Pulmonary artery endothelial cell (primary cell): ENCODE measurements around the gene NCAPH2. TPM values are rescaled to one million over a fixed set of nuclear protein-coding genes. Genes with fewer than 3 reads are reported as not detected.

Experiments used
- DNase-seq: peaks from one replicate; pipeline ENCODE4 v3.0.0-alpha.2; 2011; ENCODE audit warnings: low read depth, low spot score
- total RNA-seq: library from RNA; depleted of rRNA; stranded (reverse); fragments of >200 nt; gene quantifications from 2 replicates; pipeline ENCODE4 v1.2.3, GENCODE V29; 2014

Gene NCAPH2
- total RNA-seq, 1 donor from 2014 or later, result 32.1 TPM

DNA sequence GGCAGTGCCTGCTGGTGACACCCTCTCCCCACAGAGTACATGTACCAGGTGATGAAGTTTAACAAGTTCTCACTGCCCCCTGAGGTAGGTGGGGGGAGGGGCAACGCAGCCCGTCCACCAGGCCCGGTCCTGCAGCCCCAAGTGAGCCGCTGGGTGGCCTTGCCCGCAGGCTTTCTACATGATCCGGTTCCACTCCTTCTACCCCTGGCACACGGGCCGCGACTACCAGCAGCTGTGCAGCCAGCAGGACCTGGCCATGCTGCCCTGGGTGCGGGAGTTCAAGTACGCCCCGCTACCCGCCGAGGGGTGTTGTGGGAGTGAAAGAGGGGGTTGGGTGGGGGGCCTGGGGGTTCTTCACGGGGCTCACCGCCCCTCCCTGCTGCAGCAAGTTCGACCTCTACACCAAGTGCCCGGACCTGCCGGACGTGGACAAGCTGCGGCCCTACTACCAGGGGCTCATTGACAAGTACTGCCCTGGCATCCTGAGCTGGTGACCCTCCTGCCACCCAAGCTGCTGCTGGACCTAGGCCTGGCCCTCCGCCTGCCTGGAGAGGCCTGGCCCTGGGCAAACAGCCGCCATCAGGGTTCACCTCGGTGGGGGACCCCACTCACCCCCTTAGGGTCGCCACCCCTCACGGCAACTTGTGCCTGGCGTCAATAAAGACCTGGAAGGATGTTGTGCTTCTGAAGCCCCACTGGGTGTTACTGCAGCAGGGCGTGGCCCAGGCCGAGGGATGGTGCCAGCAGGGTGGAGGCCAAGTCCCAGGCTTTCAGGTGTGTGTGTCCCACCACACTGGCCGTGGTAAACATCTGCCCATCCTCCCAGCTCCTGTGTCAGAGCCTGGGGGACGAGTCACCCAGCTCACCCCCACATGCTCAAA, 18.4 kb upstream of the NCAPH2 start:
- no peak for DNase-seq

GRCh38 chr22:50490531-50491308, 17.3 kb upstream of the NCAPH2 start:
- no peak for DNase-seq

- no peak for DNase-seq
These were observed 10.9 kb upstream of the NCAPH2 start for GRCh38 chr22:50497093-50497492.

DNA sequence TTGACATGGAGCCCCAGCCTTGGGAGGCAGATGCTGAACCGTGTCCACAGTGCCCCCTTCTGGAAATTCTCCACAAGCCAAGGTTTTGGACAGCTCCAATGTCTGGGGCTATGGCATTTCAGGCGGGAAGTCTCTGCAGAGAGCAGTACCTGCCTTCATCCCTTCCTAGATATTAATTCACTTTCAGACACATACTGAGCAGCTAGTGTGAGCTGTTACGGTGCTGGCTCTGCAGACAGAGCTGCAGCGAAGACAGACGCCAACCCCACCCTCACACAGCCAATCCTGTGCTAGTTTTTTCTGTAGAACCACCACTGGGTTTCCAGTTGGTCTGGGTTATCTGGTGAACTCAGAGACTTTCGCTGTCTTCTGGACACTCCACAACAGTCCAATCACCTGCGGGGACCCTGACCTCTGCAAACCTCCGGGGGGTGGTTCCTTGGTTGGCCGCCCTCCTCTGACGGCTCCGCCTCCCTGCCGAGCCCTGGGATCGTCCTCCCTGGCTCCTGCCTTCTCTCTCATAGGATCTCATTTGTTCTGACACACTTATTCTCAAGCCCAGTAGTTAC, 9.6 kb upstream of the NCAPH2 start:
- no peak for DNase-seq

DNA sequence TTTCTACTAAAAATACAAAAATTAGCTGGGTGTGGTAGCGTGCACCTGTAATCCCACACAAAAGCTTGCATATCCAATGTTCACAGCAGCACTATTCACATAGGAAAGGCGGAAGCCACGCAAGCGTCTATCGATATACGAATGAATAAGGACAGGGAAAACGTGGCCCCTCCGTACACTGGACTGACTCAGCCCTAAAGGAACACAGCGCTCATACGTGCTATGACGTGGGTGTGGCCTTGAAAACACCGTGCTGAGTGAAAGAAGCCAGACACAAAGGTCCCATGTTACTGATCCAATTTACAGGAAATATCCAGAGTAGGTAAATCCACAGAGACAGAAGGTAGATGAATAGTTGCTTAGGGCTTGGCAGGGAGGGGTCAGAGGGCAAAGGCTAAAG, 7.6 kb upstream of the NCAPH2 start:
- no peak for DNase-seq

GRCh38 chr22:50502096-50502495, 5.9 kb upstream of the NCAPH2 start:
- no peak for DNase-seq

GRCh38 chr22:50502628-50503474, 5.2 kb upstream of the NCAPH2 start:
- DNase-seq, result no peak

- no peak for DNase-seq
These were observed 4.4 kb upstream of the NCAPH2 start for GRCh38 chr22:50503475-50504145.

DNA sequence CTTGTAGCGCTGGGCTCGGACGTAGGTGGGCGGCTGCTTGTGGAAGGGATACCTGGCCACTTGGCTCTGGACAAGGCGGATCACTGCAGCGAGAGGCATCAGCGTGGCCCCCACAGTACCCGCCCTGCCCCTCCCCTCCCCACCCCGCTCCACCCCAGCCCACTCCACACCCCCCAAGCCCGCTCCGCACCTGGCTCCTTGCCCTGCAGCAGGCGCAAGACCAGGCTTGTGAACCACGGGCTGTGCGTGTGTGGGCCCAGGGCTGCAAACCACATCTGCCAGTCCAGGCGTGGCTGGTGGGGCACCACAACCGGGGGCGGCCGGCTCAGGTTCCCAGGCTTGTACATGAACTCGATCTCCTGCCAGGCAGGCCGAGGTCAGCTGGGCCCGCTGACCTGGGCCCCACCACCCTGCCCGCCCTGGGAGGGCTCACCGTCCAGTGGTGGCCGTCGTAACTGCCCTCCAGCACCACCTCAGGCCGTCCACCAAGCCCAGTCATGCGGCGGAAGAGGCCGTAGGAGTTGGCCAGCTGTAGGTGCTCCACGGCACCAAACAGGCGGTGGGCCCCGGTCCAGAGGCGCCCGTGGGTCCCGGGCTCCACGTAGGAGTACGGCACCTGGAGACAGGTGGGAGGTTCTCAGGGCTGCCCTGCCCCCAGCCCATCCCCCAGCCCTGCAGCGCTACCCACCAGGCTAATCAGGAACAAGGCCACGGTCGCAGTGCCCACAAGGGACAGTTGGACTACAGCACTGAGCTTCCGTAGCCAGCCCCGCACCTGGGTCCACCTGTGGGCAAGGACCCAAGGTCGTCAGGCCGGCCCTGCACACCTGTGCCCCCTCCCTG, 3.4 kb upstream of the NCAPH2 start:
- no peak for DNase-seq

DNA sequence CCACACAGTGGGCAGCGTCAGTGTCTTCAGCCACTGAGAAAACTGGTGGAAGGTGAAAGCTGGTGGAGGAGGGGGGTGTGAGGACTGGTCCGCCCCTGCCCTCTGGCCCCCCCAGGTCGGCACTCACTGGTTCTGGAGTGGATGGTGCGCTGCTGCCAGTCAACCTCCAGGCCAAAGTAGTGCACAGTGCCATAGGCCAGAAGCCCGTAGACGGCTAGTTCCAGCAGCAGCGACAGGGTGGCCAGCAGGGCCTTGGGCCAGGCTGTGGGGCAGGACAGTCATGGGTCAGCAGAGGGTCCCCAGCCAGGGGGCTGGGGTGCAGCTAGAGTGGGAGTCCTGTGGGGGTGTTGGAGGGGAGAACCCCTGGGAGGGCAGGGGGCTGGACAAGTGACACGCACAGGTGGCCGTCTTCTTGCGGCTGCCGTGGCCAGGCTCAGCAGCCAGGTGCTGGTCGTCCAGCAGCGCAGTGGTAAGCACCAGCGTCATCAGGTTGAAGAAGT, 2.7 kb upstream of the NCAPH2 start:
- no peak for DNase-seq

- no peak for DNase-seq
These were observed 2.0 kb upstream of the NCAPH2 start for GRCh38 chr22:50505776-50506610.

DNA sequence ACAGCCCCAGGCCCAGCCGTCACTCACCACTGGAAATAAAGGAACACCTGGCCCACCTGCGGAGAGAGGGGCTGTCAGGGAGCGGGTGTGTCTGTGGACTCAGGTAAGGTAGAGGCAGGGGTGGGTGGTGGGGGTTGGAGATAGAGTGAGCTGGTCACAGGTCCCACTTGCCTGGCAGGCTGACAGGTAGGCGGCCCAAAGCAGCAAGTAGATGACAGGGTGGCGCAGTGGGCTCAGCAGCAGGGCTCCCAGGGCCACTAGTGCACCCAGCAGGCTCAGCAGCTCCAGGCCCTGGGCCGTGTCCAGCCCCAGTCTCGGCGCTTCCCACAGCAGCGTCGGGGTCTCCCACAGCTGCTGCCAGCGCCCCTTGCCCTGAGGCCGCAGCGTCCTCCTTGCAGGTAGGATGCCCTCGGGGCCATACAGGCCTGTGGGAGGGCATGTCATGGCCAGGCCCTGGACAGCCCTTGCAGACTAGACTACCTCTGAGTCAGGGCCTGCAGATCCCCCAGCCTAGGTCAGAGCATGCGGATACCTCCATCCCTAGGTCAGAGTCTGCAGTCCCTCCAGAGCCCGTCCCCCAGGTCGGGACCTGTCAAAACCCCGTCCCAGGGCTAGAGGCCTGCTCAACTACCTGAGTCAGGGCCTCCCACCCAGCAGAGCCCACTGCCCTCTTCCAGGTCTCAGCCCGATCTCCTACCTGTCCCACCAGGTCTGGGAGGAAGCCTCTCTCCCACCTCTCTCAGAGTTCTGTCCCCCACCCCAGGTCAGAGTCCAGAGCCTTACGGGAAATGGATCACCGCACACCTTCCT, 1.2 kb upstream of the NCAPH2 start:
- no peak for DNase-seq

DNA sequence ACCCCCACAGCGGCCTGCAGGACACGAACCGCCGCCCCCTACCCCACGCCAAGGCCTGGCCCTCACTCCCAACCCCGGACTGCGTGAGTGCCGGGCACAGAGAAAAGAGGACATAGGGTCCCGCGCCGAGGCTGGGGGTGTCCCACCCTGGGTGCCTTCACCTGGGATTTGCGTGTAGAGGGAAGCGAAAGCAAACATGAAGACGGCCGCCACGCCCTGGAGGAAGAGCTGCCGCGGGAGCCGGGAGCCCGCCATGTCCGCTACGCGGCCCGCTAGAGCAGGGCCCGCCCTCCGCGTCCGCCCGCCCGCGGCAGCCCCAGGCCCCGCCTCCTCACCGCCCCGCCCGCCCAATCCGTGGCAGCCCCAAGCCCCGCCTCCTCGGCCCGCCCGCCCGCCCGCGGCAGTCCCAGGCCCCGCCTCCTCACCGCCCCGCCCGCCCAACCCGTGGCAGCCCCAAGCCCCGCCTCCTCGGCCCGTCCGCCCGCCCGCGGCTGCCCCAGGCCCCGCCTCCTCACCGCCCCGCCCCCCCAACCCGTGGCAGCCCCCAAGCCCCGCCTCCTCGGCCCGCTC, 518 bp upstream of the NCAPH2 start, which contains the start of gene LMF2:
Gene LMF2, minus strand, starts transcription at position 282 of the 570 bp plus-strand sequence. Its CDS starts 27 bp downstream, at position 255.
- no peak for DNase-seq

DNA sequence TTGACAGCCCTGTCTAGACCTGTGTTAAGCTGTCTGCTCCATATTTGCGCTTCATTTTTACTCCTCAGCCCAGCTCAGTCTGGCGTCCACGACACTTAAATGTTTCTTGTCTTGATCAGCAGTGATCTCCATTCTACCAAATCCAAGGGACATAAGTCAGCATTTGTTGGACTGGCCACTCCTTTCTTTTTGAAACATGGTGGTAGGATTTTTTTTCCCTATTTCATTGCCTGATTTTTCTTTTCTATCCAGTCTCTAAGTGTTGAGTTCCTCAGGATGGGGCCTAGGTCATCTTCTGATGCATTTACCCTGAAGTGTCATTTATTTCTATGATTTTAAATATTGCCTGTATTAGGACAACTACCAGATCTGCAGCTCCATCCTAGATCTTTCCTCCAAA, 873 bp downstream of the NCAPH2 start:
- no peak for DNase-seq

DNA sequence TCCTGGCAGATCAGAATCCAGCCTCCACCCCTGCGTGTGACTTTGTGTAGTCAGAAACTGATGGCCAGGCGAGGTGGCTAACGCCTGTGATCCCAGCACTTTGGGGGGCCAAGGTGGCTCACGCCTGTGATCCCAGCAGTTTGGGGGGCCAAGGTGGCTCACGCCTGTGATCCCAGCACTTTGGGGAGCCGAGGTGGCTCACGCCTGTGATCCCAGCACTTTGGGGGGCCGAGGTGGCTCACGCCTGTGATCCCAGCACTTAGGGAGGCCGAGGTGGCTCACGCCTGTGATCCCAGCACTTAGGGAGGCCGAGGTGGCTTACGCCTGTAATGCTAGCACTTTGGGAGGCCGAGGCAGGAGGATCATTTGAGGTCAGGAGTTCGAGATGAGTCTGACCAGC, 5.2 kb downstream of the NCAPH2 start:
- no peak for DNase-seq

DNA sequence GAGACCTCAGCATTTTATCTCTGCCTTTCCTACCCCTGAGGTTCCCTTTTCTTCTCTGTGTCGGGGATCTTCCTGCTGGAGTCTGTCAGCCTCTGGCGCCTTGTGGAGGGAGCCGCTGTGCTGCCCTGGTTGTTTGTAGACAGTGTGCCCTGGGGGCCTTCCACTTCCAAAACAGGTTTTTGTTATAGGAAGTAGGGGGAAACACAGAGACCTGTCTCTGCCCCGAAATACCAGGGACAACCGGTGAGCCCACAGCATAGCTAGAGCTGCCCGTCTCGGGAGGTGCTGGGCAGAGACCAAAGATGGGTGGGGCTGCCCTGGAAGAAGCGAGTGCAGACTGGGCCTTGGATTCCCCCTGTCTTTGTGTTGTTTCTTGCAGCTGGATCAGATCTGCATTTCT, 8.0 kb downstream of the NCAPH2 start:
- no peak for DNase-seq

- no peak for DNase-seq
These were observed 8.9 kb downstream of the NCAPH2 start for GRCh38 chr22:50516891-50517290.
